ENCODE results near the gene DQX1.
"Not testable (repeated sequence)": the region's sequence is repeated elsewhere in the genome, so short reads cannot be mapped to it uniquely, and the experiment has no call there.

DQX1 gene

GRCh38 chr2:74470742-74471141, 55.3 kb downstream of the DQX1 start:
- POLR2A ChIA-PET: interaction anchor here (1.0 to 4.0 kb wide), 3 partner anchors 10 to 59 kb away, joined by 3 to 44 read pairs (median 13); partner anchors contain the start of genes AUP1, HTRA2 and WBP1
- H3K27ac ChIP-seq (ENCODE audit: extremely low read depth, low read depth, low read length); H3K4me3 ChIP-seq (ENCODE audit: low read depth, low read length); CTCF ChIA-PET; H3K9me3 ChIP-seq (ENCODE audit: control insufficient read depth, insufficient read depth, low read depth, low read length); H3K4me1 ChIP-seq (ENCODE audit: control insufficient read depth, insufficient read depth, low read length): not testable (repeated sequence)
- TF ChIP-seq, protein P1, sequence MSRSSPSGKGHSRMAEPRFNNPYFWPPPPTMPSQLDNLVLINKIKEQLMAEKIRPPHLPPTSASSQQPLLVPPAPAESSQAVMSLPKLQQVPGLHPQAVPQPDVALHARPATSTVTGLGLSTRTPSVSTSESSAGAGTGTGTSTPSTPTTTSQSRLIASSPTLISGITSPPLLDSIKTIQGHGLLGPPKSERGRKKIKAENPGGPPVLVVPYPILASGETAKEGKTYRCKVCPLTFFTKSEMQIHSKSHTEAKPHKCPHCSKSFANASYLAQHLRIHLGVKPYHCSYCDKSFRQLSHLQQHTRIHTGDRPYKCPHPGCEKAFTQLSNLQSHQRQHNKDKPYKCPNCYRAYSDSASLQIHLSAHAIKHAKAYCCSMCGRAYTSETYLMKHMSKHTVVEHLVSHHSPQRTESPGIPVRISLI (tag by site-specific recombination; IDR thresholded peaks at IDR 0.05): 0 out of 2 replicates have a peak, but pooled peaks have one; percentile 14
- H3K36me3 ChIP-seq (ENCODE audit: control insufficient read depth in 2 of 2, insufficient read depth in 1 of 2, low read length in 2 of 2): peaks cover 8 to 17% of the 10 kb centered on the region in 2 experiments; a peak in 2 of 3 replicates
